ENCODE results near the gene GATAD2A.

GATAD2A gene

DNA sequence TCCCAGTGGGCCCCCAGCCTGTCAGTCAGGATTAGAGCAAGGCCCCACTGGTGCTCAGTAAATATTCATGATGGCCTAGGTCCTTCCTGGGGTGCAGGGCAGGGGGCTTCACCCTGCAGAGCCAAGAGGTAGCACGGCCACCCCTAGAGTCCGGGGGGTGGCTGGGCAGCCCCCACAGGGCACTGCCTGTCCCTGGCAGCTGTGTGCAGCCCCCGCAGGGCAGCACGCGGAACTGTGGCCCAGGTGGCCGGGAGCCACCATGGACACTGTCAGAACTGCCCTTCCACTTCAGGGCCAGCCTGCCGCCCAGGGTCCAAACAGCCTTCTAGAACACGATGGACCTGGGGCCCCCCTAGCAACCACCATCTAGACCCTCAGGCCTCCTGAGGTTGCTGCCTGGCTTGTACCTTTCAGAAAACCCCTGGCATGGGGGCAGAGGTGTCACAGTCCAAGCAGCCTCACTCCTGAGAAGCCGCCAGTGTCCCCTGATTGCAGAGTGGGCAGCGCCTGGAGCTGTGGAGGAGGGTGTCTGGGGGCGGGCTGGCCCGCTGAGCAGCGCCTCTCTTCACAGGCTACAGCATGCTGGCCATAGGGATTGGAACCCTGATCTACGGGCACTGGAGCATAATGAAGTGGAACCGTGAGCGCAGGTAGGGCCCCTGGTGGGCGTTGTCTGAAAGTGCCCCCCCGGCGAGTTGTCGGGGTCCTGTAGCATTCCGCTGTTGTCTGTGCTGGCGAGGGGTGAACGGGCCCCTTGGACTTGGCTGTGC, 120.3 kb downstream of the GATAD2A start:
- no peak overlapping the region for H3K4me3 ChIP-seq (ENCODE audit: low read depth, low read length)
- DNase-seq (ENCODE audit: low read depth) = no peak
- TF ChIP-seq, protein P1, sequence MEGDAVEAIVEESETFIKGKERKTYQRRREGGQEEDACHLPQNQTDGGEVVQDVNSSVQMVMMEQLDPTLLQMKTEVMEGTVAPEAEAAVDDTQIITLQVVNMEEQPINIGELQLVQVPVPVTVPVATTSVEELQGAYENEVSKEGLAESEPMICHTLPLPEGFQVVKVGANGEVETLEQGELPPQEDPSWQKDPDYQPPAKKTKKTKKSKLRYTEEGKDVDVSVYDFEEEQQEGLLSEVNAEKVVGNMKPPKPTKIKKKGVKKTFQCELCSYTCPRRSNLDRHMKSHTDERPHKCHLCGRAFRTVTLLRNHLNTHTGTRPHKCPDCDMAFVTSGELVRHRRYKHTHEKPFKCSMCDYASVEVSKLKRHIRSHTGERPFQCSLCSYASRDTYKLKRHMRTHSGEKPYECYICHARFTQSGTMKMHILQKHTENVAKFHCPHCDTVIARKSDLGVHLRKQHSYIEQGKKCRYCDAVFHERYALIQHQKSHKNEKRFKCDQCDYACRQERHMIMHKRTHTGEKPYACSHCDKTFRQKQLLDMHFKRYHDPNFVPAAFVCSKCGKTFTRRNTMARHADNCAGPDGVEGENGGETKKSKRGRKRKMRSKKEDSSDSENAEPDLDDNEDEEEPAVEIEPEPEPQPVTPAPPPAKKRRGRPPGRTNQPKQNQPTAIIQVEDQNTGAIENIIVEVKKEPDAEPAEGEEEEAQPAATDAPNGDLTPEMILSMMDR (IDR thresholded peaks at IDR 0.05; ENCODE audit: control insufficient read depth, extremely low read depth, insufficient read depth) = no peak

DNA sequence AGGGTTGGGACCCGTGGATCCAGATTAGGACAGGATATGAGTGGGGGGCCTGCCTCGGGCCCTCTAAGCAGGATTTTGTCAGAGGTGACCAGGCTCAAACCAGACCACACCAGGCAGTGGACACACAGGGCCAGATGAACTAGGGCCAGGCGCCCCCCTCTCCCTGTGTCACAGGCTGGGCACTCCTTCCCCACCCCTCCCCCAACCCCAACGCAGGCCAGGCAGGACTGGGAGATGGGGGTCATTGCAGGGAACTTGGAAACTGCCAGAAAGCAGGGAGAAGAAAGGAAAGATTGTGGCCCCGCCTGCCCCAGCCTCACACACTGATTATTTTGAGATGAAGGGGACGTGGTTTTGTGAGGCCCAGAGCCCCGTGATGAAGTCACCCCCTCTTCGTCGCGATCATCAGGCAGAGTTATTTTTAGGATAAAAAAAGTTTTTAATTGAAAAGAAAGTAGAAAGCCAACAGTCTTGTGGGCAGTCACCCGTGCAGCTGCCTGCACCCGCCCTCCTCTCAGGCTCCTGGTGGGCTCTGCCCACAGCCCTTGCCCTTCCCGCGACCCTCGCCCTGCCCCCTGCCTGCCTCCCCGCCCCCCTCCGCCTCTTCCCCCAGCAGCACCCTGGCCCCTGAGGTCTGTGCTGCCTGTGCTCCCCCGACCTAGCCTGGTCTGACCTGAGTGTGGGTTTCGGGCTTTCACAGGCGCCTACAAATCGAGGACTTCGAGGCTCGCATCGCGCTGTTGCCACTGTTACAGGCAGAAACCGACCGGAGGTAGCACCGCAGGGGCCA, 121.3 kb downstream of the GATAD2A start:
- H3K4me3 ChIP-seq (ENCODE audit: low read depth, low read length) = no peak overlapping the region
- no peak for DNase-seq (ENCODE audit: low read depth)
- TF ChIP-seq, protein P1 (IDR thresholded peaks at IDR 0.05; ENCODE audit: control insufficient read depth, extremely low read depth, insufficient read depth) = no peak

DNA sequence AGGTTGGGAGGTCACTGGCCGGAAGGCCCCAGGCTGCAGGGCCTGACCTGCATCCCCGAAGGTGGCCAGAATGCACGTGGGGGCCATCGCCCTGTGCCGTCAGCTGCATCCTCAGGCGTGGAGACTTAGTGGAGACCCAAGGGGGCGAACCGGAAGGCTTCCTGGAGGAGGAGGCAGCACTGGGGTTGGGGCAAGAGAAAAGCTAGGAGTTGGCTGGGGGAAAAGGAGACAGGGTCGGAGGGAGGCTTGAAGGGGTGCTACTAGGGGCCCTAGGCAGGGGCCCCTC, 121.8 kb downstream of the GATAD2A start:
- DNase-seq (ENCODE audit: low read depth) = no peak
- TF ChIP-seq, protein P1 (IDR thresholded peaks at IDR 0.05; ENCODE audit: control insufficient read depth, extremely low read depth, insufficient read depth) = no peak
- H3K4me3 ChIP-seq (ENCODE audit: low read depth, low read length) = no peak overlapping the region

DNA sequence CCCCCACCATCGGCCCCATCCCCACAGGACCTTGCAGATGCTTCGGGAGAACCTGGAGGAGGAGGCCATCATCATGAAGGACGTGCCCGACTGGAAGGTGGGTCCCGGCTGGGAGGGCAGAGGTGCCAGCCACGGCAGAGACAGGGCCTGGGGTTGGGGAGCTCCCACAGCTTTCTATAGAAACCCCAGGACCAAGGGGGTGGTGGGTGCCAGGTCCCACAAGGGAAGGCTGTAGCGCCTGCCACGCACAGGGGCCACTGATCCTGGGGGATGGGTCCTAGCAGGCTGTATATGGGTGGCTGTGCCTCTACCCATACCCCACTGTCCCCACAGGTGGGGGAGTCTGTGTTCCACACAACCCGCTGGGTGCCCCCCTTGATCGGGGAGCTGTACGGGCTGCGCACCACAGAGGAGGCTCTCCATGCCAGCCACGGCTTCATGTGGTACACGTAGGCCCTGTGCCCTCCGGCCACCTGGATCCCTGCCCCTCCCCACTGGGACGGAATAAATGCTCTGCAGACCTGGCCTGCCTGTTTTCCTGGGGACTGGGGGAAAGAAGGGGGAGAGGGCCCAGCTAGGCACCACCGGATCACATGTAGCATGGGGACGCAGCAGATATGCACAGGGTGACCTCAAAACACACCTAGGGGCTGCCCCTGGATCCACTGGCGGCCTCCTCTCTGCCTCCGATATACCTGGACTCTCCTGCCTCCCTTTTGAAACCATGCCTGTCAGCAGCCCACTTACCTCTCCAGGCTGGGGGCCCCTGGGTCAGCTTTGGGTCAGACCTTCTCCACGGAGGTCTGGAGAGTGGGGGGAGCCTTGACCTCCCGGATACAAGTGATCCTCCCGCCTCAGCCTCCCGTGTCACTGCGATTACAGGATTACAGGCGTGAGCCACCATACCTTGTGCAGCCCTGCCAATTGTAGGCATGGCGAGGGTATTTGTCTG, 122.5 kb downstream of the GATAD2A start:
- no peak for DNase-seq (ENCODE audit: low read depth)
- H3K4me3 ChIP-seq (ENCODE audit: low read depth, low read length) = no peak overlapping the region
- TF ChIP-seq, protein P1 (IDR thresholded peaks at IDR 0.05; ENCODE audit: control insufficient read depth, extremely low read depth, insufficient read depth) = no peak

DNA sequence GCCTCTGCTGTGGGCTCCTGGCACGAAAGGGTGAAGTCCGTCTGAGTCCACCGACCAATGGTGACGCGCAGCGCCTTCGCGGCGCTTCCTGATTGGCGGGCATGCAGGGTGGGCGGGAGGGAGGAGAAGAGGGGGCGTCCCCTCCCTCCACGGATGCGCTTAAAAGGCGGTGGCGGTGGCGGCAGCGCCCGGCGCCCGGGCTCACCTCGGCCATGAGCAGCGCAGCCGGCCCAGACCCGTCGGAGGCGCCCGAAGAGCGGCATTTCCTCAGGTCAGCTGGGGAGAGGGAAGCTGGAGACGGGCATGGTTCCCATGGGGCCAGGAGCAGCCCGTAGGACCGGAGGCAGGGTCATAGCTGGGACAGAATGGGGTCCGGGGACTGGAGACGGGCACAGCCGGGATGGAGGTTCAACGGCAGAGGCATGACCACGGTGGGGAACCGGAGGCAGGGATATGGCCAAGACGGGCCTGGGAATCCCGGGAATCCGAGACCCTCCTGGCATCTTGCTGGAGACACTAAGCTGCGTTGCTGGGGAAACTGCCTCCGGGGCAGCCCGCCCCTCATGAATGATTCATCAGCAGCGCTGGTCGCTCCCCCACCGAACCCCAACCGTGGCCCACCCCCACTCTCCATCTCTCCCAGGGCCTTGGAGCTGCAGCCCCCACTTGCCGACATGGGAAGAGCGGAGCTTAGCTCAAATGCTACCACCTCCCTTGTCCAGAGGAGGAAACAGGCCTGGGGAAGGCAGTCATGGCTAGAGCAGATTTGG, 123.4 kb downstream of the GATAD2A start, which contains the start of gene YJEFN3:
Gene YJEFN3, plus strand, starts transcription at position 191 of the 770 bp plus-strand sequence. Its CDS starts 22 bp downstream, at position 213.
- no peak within 1 kb of the TSS for H3K4me3 ChIP-seq (ENCODE audit: low read depth, low read length)
- DNase-seq (ENCODE audit: low read depth) = no peak
- TF ChIP-seq, protein P1 (IDR thresholded peaks at IDR 0.05; ENCODE audit: control insufficient read depth, extremely low read depth, insufficient read depth) = no peak

Data from LNCaP clone FGC (cell line).